Measurements from ENCODE around the gene BRI3.

Gene BRI3

GRCh38 chr7:98285157-98286092 lies 3.9 kb downstream of the BRI3 start:
- in situ Hi-C loops (cut with HindIII; ENCODE audit: low sequenced_read_pairs): no loop called here
- no peak overlapping the region for H3K4me3 ChIP-seq (ENCODE audit: low read depth, low read length)
- no peak for TF ChIP-seq CTCF (IDR thresholded peaks at IDR 0.05; ENCODE audit: low read depth, low read length)
- DNase-seq (ENCODE audit: low read depth, low spot score): no peak

GRCh38 chr7:98286093-98286539 lies 4.6 kb downstream of the BRI3 start:
- in situ Hi-C loops (cut with HindIII; ENCODE audit: low sequenced_read_pairs): no loop called here

GRCh38 chr7:98286701-98287485 lies 5.4 kb downstream of the BRI3 start:
- no peak overlapping the region for H3K4me3 ChIP-seq (ENCODE audit: low read depth, low read length)
- DNase-seq (ENCODE audit: low read depth, low spot score): no peak
- in situ Hi-C loops (cut with HindIII; ENCODE audit: low sequenced_read_pairs): no loop called here
- no peak for TF ChIP-seq CTCF (IDR thresholded peaks at IDR 0.05; ENCODE audit: low read depth, low read length)

More at GRCh38 chr7:98286093-98286539, 4.6 kb downstream of the BRI3 start:
- H3K4me3 ChIP-seq (ENCODE audit: low read depth, low read length): no peak overlapping the region
- DNase-seq (ENCODE audit: low read depth, low spot score): peak; percentile 29
- TF ChIP-seq CTCF (IDR thresholded peaks at IDR 0.05; ENCODE audit: low read depth, low read length): no peak

- in situ Hi-C loops (cut with HindIII; ENCODE audit: low sequenced_read_pairs): no loop called here
- TF ChIP-seq CTCF (IDR thresholded peaks at IDR 0.05; ENCODE audit: low read depth, low read length): no peak
- H3K4me3 ChIP-seq (ENCODE audit: low read depth, low read length): no peak overlapping the region
- DNase-seq (ENCODE audit: low read depth, low spot score): no peak
Observed at GRCh38 chr7:98287486-98287959, 6.0 kb downstream of the BRI3 start.

- no peak overlapping the region for H3K4me3 ChIP-seq (ENCODE audit: low read depth, low read length)
- in situ Hi-C loops (cut with HindIII; ENCODE audit: low sequenced_read_pairs): no loop called here
- no peak for DNase-seq (ENCODE audit: low read depth, low spot score)
- TF ChIP-seq CTCF (IDR thresholded peaks at IDR 0.05; ENCODE audit: low read depth, low read length): no peak
Observed at GRCh38 chr7:98288064-98288823, 6.8 kb downstream of the BRI3 start.

- DNase-seq (ENCODE audit: low read depth, low spot score): no peak
- H3K4me3 ChIP-seq (ENCODE audit: low read depth, low read length): no peak overlapping the region
- in situ Hi-C loops (cut with HindIII; ENCODE audit: low sequenced_read_pairs): no loop called here
- no peak for TF ChIP-seq CTCF (IDR thresholded peaks at IDR 0.05; ENCODE audit: low read depth, low read length)
Observed at GRCh38 chr7:98289333-98289875, 7.9 kb downstream of the BRI3 start.

Measured in astrocyte of the spinal cord (primary cell).